T-cell (primary cell): ENCODE measurements around the gene AFF1. TPM values are rescaled to one million over a fixed set of nuclear protein-coding genes. Genes with fewer than 3 reads are reported as not detected.

ENCODE experiments used
- ATAC-seq, 4 experiments: fragments of 200-7000 bp in 3 of 4; fragments of 150-1000 bp in 1 of 4; cut with Tn5 transposase; replicated peaks in 1 of 4; 1 replicate in 3 of 4; 2 replicates in 1 of 4; pipeline ENCODE4 v1.10.0; 2021; ENCODE audit warnings: moderate library complexity in 3 of 4, mild to moderate bottlenecking in 2 of 4, moderate number of reproducible peaks in 1 of 4
- CTCF ChIA-PET, 2 donors: fragments of 300-600 bp; sonication (Branson Sonifier 250); formaldehyde crosslinking; loops; one replicate each; lab custom pipeline; 2022; ENCODE audit warnings: antibody characterized with exemption in 2 of 2; lab: Charles Lee
- POLR2A ChIA-PET, 2 donors: fragments of 300-600 bp; sonication (Branson Sonifier 250); formaldehyde crosslinking; loops; one replicate each; lab custom pipeline; 2022; ENCODE audit warnings: antibody characterized with exemption in 2 of 2; lab: Charles Lee
- DNase-seq, 35 experiments: peaks; one replicate each; pipeline versions ENCODE4 v3.0.0 to v3.0.0-alpha.2; 2013 to 2023
- H3K27ac ChIP-seq: one replicate; pipeline ENCODE4 v1.5.1; 2013; ENCODE audit warnings: low read length
- H3K27me3 ChIP-seq, 2 experiments: replicated peaks in 1 of 2; 1 replicate in 1 of 2; 2 replicates in 1 of 2; pipeline versions ENCODE4 v1.6.1 to v1.7.0; 2013; ENCODE audit warnings: low read length in 1 of 2, mixed read lengths in 1 of 2; ENCODE audit not compliant: control insufficient read depth in 2 of 2, insufficient read depth in 2 of 2; ENCODE audit errors: extremely low read depth in 1 of 2
- H3K36me3 ChIP-seq, 2 donors: 1 replicate in 1 of 2; 2 replicates in 1 of 2; pipeline versions ENCODE4 v1.6.1 to v1.7.0; 2013; ENCODE audit warnings: low read length in 1 of 2; ENCODE audit not compliant: control insufficient read depth in 2 of 2, insufficient read depth in 1 of 2; ENCODE audit errors: extremely low read depth in 1 of 2
- H3K4me1 ChIP-seq, 2 experiments: 1 replicate in 1 of 2; 2 replicates in 1 of 2; pipeline versions ENCODE4 v1.6.1 to v1.7.0; 2013; ENCODE audit warnings: low read length in 2 of 2, mixed read lengths in 1 of 2; ENCODE audit not compliant: insufficient read depth in 2 of 2, control insufficient read depth in 1 of 2; ENCODE audit errors: extremely low read depth in 1 of 2
- H3K4me3 ChIP-seq, 2 donors: 1 replicate in 1 of 2; 2 replicates in 1 of 2; pipeline versions ENCODE4 v1.5.1 to v1.7.0; 2013; ENCODE audit warnings: mild to moderate bottlenecking in 2 of 2, low read length in 1 of 2, moderate library complexity in 1 of 2; ENCODE audit not compliant: control insufficient read depth in 1 of 2; ENCODE audit errors: extremely low read depth in 1 of 2
- H3K9me3 ChIP-seq: 2 replicates; pipeline ENCODE4 v1.7.0; 2013
- H3K27ac Mint-ChIP-seq, 2 donors: one replicate each; pipeline ENCODE4 v1.8.0; 2020 to 2021; ENCODE audit warnings: mild to moderate bottlenecking in 2 of 2, mixed read lengths in 2 of 2
- H3K27me3 Mint-ChIP-seq, 2 donors: one replicate each; pipeline ENCODE4 v1.8.0; 2021 to 2022; ENCODE audit warnings: mixed read lengths in 2 of 2
- H3K36me3 Mint-ChIP-seq: one replicate; pipeline ENCODE4 v1.8.0; 2021; ENCODE audit warnings: mixed read lengths
- H3K4me1 Mint-ChIP-seq, 3 donors: one replicate each; pipeline ENCODE4 v1.8.0; 2020 to 2022; ENCODE audit warnings: mixed read lengths in 3 of 3, mild to moderate bottlenecking in 1 of 3
- H3K4me3 Mint-ChIP-seq, 3 donors: one replicate each; pipeline ENCODE4 v1.8.0; 2020 to 2022; ENCODE audit warnings: mild to moderate bottlenecking in 3 of 3, mixed read lengths in 3 of 3, moderate library complexity in 3 of 3
- H3K9me3 Mint-ChIP-seq, 3 donors: one replicate each; pipeline ENCODE4 v1.8.0; 2020 to 2022; ENCODE audit warnings: mixed read lengths in 3 of 3
- WGBS: methylation state at CpG from one replicate; pipeline ENCODE4 v1.1.5; 2013; ENCODE audit warnings: missing lambda C conversion rate; ENCODE audit not compliant: insufficient coverage; 5-methylcytosine and 5-hydroxymethylcytosine counted together
- total RNA-seq, 35 experiments: library from RNA in 6 of 35; stranded (reverse) in 6 of 35; fragments of 120-200 nt in 1 of 35; gene quantifications; one replicate each; pipeline versions ENCODE4 v1.2.1 to v1.2.4 and lab custom pipeline; 2013 to 2026

AFF1 gene
- total RNA-seq, 5 donors from 2014 or later (not counting 1 experiment from before 2014, with no cell fraction given): 65.3 to 112 (median 93.4) TPM

- no peak overlapping the region for H3K27ac ChIP-seq
- H3K27me3 ChIP-seq: no peaks in the 10 kb centered on the region
- Mint-ChIP-seq H3K36me3 (peaks cover 20% of the 10 kb centered on the region), H3K27ac (no peak overlapping the region), H3K4me3 (no peak overlapping the region), H3K27me3 (no peaks in the 10 kb centered on the region), H3K4me1 (peaks cover 24 to 30% (median 29%) of the 10 kb centered on the region in 3 donors), H3K9me3 (no peaks in the 10 kb centered on the region)
- no peak overlapping the region for H3K4me3 ChIP-seq
- WGBS: 100% methylated on average over 1 of the region's 3 CpGs
- ATAC-seq (no peak), DNase-seq (no peak)
- peaks cover 5 to 18% of the 10 kb centered on the region in 2 experiments for H3K4me1 ChIP-seq
- ChIA-PET POLR2A (interaction anchor here in 1 of 2 donors (0.5 to 0.6 kb wide), 2 partner anchors 38 to 76 kb away, joined by 3 to 6 read pairs; no protein-coding TSS in a partner anchor), CTCF (interaction anchor here in 1 of 2 donors (0.6 kb wide), 1 partner anchor 11 kb away, joined by 5 read pairs; no protein-coding TSS in a partner anchor)
- H3K36me3 ChIP-seq: no peaks in the 10 kb centered on the region
- no peaks in the 10 kb centered on the region for H3K9me3 ChIP-seq
Observed at GRCh38 chr4:86965019-86965976, 30.5 kb downstream of the AFF1 start.

- no peaks in the 10 kb centered on the region for H3K27me3 ChIP-seq
- no peak overlapping the region for H3K4me3 ChIP-seq
- peaks cover 16% of the 10 kb centered on the region for H3K36me3 Mint-ChIP-seq
- ATAC-seq (no peak), DNase-seq (no peak)
- H3K27me3 Mint-ChIP-seq: no peaks in the 10 kb centered on the region
- no peaks in the 10 kb centered on the region for H3K9me3 ChIP-seq
- 63% methylated on average over 1 of the region's 2 CpGs for WGBS
- ChIA-PET CTCF (no interaction called here), POLR2A (no interaction called here)
- H3K9me3 Mint-ChIP-seq: no peaks in the 10 kb centered on the region
- H3K4me1 Mint-ChIP-seq: peaks cover 24 to 32% (median 31%) of the 10 kb centered on the region in 3 donors
- no peak overlapping the region for H3K27ac ChIP-seq
- no peak overlapping the region for H3K27ac Mint-ChIP-seq
- H3K36me3 ChIP-seq: no peaks in the 10 kb centered on the region
- H3K4me3 Mint-ChIP-seq: no peak overlapping the region
- H3K4me1 ChIP-seq: peaks cover 0 to 10% of the 10 kb centered on the region in 2 experiments
Observed at GRCh38 chr4:86967073-86967472, 32.3 kb downstream of the AFF1 start.

- no peak overlapping the region for H3K27ac Mint-ChIP-seq
- H3K4me1 ChIP-seq: peaks cover 0 to 10% of the 10 kb centered on the region in 2 experiments
- DNase-seq: no peak
Observed at GRCh38 chr4:86967798-86968197, 33.0 kb downstream of the AFF1 start.

DNA sequence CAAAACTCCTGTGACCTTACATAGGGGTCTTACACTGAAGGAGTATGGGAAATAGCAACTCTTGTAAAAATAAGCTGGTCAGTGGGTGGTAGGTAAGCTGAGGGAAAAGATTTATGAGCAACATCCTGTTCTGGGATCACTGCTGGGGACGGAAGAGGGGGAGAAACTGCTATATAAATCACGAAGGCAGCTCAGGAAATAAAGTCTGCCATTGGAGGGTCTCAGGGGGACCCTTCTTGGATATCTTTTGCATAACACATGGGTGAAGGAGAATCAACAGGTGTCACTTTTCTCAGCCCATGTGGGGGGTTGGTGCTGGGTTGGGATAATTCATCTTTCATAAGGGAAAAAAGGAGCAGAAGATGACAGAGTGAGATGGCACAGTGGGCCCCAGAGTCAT lies 33.7 kb downstream of the AFF1 start:
- 80% methylated on average over 1 of the region's 2 CpGs for WGBS
- ChIA-PET POLR2A (no interaction called here), CTCF (interaction anchor here in 1 of 2 donors (0.6 kb wide), 1 partner anchor 38 kb away, joined by 4 read pairs; no protein-coding TSS in a partner anchor)
- Histone ChIP-seq H3K9me3 (no peaks in the 10 kb centered on the region), H3K36me3 (no peaks in the 10 kb centered on the region), H3K27me3 (no peaks in the 10 kb centered on the region), H3K4me3 (no peak overlapping the region), H3K4me1 (peaks cover 0 to 10% of the 10 kb centered on the region in 2 experiments), H3K27ac (no peak overlapping the region)
- no peaks in the 10 kb centered on the region for H3K9me3 Mint-ChIP-seq
- H3K27ac Mint-ChIP-seq: no peak overlapping the region
- no peak overlapping the region for H3K4me3 Mint-ChIP-seq
- ATAC-seq (no peak), DNase-seq (no peak)
- no peaks in the 10 kb centered on the region for H3K27me3 Mint-ChIP-seq
- H3K36me3 Mint-ChIP-seq: peaks cover 11% of the 10 kb centered on the region
- H3K4me1 Mint-ChIP-seq: peaks cover 34 to 35% (median 34%) of the 10 kb centered on the region in 3 donors

More at GRCh38 chr4:86967798-86968197, 33.0 kb downstream of the AFF1 start:
- Histone ChIP-seq H3K9me3 (no peaks in the 10 kb centered on the region), H3K4me3 (no peak overlapping the region), H3K27ac (no peak overlapping the region), H3K36me3 (no peaks in the 10 kb centered on the region), H3K27me3 (no peaks in the 10 kb centered on the region)
- no peak for ATAC-seq
- WGBS: 80% methylated on average over 1 of the region's 2 CpGs
- Mint-ChIP-seq H3K9me3 (no peaks in the 10 kb centered on the region), H3K36me3 (peaks cover 16% of the 10 kb centered on the region), H3K4me3 (no peak overlapping the region), H3K27me3 (no peaks in the 10 kb centered on the region), H3K4me1 (peaks cover 27 to 33% (median 31%) of the 10 kb centered on the region in 3 donors)
- ChIA-PET POLR2A (no interaction called here), CTCF (interaction anchor here in 1 of 2 donors (0.7 kb wide), 1 partner anchor 13 kb away, joined by 3 read pairs; no protein-coding TSS in a partner anchor)

DNA sequence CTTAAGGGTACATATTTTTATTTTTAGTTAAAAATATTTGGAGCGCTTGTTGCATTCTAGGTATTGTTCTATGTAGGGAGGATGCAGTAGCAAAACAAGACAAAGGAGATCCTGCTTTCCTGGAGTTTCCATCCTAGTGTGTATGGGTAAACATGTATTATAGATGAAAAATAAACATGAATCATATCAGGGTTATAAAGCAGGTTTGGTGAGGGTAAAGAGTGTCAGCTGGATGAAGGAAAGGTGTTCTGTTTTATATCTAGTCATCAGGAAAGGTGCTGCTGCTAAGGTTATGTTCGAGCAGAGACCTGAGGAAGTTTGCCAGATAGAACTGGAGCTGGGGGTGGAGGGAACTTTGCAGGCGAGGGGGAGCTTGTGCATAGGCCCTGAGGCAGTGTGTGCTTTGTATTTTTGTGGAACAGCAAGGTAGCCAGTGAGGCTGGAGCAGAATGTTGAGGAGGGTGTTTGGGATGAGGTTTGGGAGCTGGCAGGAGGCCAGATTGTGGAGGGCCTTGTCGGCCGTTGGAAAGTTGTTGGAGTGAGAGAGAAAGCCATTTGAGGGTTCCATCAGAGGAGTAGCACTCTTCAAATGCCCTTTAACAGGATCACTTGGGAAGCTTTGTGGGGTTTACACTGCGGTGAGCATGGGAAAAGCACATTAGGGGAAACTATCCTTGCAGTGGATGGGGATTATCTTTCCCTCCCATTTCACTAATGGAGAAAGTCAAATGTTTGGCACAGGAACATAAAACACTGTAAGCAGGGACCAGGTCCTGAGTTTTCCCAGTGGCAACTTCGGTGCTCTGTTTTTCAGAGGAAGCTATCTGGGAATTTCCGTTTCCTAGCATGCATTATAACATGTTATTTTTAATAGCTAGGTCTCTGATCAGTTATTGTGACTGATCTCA lies 35.9 kb downstream of the AFF1 start:
- no peak overlapping the region for H3K27ac ChIP-seq
- no peaks in the 10 kb centered on the region for H3K36me3 ChIP-seq
- DNase-seq: no peak
- no peak for ATAC-seq
- Mint-ChIP-seq H3K4me3 (no peak overlapping the region), H3K4me1 (peaks cover 42 to 46% (median 46%) of the 10 kb centered on the region in 3 donors), H3K27ac (peak overlapping the region in 1 of 2 donors; percentile 7), H3K9me3 (no peaks in the 10 kb centered on the region), H3K27me3 (no peaks in the 10 kb centered on the region), H3K36me3 (peaks cover 6% of the 10 kb centered on the region)
- peaks cover 0 to 5% of the 10 kb centered on the region in 2 experiments for H3K4me1 ChIP-seq
- H3K9me3 ChIP-seq: no peaks in the 10 kb centered on the region
- H3K27me3 ChIP-seq: no peaks in the 10 kb centered on the region
- WGBS: 92% methylated on average over 5 of the region's 8 CpGs
- POLR2A ChIA-PET: interaction anchor here in 1 of 2 donors (0.7 kb wide), 1 partner anchor 197 kb away, joined by 3 read pairs; no protein-coding TSS in a partner anchor
- CTCF ChIA-PET: interaction anchor here in 1 of 2 donors (0.7 to 1.2 kb wide), 2 partner anchors 12 to 47 kb away, joined by 3 to 5 read pairs; no protein-coding TSS in a partner anchor
- no peak overlapping the region for H3K4me3 ChIP-seq
